Amygdala (tissue), 56 donors: ENCODE measurements around the gene MICAL2.

Experiments used
- DNase-seq, 56 donors: peaks; one replicate each; lab custom pipeline; 2025; lab: John Stamatoyannopoulos, UW

Gene MICAL2

DNA sequence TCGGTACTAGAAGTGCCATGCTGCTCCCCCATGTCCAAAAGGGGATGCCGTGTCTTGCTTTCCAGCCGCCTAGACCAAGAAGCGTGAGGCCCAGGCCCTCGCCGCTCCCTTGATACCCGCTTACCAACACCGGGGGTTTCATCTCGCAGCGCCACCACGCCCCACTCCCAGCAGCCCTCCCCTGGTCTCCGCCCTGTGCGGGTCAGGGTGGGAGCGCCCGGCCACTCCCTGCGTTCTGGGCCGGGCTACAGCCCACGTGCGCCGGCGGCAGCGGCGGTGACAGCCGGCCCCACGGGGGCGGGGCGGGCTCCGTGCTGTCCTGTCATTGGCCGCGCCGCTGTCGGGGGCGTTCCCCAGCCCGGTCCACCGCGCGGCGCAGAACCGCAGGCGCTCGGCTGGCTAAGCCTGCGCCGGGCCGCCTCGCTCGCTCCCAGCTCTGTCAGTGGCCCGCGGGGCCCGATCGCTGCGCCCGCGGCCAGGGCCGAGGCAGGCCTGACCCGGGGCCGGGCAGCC, at the start of gene MICAL2:
TSS of gene MICAL2 (plus strand) at position 390 of the 513 bp plus-strand sequence. CDS start 51,566 bp downstream, outside the sequence.
- peak in 55 of 56 donors; percentile 13 to 88 (median 70) for DNase-seq

- no peak for DNase-seq
Observed at GRCh38 chr11:12061851-12062560, 48.4 kb upstream of the MICAL2 start.

- no peak for DNase-seq
Observed at GRCh38 chr11:12063251-12063650, 47.1 kb upstream of the MICAL2 start.

GRCh38 chr11:12064136-12064953, 46.0 kb upstream of the MICAL2 start:
- DNase-seq: no peak

DNA sequence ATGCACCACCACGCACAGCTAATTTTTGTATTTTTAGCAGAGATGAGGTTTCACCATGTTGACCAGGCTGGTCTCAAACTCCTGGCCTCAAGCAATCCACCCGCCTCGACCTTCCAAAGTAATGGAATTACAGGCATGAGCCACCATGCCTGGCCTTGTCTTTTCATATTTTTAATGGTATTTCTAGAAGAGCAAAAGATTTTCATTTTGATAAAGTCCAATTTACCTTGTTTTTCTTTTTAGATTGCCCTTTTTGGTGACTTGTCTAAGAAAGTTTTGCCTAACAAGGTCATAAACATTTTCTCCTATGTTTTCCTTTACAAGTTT, 45.5 kb upstream of the MICAL2 start:
- no peak for DNase-seq

DNA sequence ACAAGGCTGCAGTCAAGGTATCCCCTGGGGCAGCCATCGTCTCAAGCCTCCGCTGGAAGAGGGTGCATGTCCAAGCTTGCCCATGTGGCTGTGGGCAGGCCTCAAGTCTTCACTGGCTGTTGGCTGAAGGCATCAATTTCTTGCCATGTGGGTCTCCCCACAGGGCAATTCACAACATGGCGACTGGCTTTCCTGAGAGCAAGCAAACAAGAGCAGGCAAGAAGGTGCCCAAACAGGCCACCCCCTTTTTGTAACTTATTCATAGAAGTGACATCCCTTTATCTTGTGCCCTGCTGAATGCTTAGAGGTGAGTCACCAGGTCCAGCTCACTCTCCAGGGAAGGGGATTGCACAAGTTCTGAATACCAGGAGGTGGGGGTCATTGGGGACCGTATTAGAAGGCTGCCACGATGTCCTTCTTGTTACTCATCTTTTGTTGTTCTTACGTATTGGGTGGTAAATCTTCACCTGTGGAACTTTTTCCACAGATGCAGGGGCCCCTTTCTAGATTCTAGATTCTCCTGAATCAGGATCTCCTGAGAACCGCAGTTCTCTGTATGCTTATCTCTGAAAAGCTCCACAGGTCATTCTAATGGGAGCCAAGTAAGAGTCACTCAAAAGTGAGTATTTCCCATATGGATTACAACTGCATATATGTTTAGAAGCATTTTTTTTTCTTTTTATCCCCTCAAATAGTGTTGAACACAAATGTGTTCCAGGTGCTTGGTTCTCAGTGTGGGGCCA, 44.2 kb upstream of the MICAL2 start:
- DNase-seq: no peak

GRCh38 chr11:12066799-12067508, 43.4 kb upstream of the MICAL2 start:
- DNase-seq: peak in 7 of 56 donors; percentile 4 to 47 (median 12)

- peak in 2 of 56 donors; percentile 17 to 53 for DNase-seq
Observed at GRCh38 chr11:12067796-12068357, 42.5 kb upstream of the MICAL2 start.

GRCh38 chr11:12069066-12069676, 41.2 kb upstream of the MICAL2 start:
- no peak for DNase-seq

GRCh38 chr11:12070446-12071267, 39.7 kb upstream of the MICAL2 start:
- no peak for DNase-seq

DNA sequence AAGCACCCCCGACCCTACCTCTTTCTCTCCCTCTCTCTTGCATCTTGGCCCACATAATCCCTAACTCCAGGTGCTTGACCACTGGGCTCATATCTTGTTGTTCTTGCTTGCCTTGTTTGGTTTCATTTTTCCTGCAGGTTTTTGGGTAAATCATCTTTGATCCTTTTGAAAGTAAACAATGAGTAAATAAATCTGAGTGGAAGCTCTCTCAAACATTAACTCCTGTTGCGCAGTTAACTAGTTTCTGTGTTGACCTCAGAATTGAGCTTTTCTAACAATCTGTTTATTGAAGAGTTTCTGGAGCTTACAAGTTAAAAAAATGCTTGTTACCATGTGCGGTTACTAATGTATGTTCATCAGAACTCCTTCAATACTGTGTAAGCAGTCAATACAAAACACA, 38.8 kb upstream of the MICAL2 start:
- no peak for DNase-seq

DNA sequence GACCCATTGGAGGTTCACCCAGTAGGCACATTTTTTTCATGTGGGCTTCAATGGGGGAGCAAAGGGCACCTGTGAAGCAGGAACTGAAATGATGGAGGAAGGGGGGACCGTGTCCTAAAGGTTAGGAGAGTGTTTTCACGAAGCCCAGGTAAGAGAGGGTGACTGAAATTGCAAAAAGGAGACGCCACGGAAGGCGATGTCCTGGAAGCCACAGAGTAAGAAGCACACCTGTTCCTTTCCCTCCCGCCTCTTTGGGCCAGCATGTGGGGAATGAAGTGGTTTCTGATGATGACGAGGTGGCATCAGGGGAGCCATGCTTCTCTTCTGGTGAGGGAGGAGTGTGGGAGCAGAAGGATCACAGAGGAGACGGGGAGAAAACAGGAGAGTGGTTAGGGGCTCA, 37.0 kb upstream of the MICAL2 start:
- no peak for DNase-seq

DNA sequence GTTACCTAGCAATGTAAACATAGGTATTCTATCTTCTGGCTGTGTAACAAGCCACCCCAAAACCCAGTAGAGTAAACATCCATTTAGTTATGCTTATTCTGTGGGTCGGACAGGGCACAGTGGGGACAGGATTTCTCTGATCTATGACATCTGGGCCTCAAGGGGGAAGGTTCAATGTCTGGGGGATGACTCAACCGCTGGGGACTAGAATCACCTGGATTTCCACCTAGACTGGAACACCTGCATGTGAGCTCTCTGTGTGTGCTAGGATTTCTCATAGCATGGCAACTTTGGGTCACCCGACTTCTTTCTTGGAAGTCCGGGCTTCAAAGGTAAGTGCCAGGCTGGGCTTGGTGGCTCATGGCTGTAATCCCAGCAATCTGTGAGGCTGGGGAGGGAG, 36.5 kb upstream of the MICAL2 start:
- DNase-seq: no peak

DNA sequence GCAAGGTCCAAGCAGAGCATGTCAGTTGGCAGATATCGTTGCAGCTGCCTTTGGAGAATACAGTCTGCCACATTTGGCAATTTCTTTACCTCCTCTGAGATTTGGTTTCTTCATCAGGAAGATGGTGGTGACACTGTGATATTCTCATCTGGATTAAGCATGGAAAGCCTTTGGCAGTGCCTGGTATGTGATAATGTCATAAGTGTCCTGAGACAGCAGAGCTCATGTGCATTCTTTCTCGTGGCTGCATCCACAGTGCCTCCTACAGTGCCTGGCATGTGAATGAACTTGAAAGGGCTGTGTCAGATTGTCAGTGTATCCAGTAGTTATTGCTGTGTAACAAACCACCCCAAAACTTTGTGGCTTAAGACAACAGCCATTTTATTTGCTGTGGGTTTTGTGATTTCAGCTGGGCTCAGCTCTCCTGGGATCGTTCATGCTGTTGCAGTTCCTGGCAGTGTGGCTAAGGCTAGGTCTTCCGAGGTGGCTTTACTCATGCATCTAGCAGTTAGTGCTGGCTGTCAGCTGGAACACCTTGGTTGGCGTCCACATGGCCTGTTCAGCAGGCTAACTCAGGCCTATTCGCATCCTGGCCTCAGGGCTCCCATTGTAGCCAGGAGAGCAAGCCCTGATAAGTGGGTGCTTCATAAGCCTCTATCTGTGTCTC, 35.7 kb upstream of the MICAL2 start:
- DNase-seq: no peak

- DNase-seq: no peak
Observed at GRCh38 chr11:12075291-12075690, 35.1 kb upstream of the MICAL2 start.

DNA sequence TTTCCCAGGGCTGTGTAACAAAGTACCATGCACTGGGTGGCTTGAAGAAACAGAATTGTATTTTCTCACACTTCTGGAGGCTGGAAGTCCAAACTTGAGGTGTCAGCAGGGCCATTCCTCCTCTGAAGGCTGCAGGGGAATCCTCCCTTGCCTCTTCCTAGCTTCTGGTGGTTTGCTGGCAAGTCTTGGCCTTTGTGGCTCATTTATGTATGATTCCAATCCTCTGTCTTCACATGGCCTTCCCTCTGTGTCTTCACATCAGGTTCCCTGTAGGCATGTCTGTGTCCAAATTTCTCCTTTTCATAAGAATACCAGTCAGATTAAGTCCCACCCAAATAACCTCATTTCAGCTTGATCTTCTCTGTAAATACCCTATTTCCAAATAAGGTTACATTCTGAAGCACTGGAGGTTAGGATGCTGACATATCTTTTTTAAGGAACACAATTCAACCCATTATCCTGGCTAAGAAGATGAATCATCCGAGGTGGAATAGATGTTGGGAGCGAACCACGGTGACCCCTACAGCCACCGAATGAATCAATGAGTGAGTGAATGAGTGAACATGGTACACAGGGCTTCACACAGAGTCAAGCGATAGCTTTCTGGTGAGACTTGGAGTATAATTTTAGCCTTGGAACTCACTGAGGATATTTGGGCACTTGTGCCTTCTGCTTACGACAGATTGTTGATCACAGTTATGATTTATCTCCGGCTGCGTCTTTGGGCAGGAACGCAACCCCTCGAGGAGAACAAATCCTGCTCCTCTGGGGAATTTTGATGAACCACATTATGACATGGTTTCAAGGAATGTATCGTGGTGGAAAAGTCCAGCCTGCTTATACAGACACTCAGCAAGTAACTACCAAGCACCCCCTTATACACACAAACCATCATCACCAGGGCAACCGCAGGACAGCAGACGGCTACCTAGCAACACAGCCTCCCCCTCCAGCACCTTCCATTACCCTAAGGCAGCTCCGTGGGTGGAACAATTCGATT, 34.3 kb upstream of the MICAL2 start:
- DNase-seq: peak in 7 of 56 donors; percentile 9 to 40 (median 24)
